ENCODE results near the gene PDYN. TPM values are rescaled to one million over a fixed set of nuclear protein-coding genes. Genes with fewer than 3 reads are reported as not detected.
"Not testable (repeated sequence)": the region's sequence is repeated elsewhere in the genome, so short reads cannot be mapped to it uniquely, and the experiment has no call there.

PDYN gene
- total RNA-seq = not detected in 3 replicates

GRCh38 chr20:1993986-1994385 is at the start of gene PDYN:
Gene PDYN (minus strand): TSS chr20:1994058. CDS start chr20:1983084, 10,974 bp downstream.
- Mint-ChIP-seq H3K4me1 (no peaks in the 10 kb centered on the region), H3K4me3 (no peak within 1 kb of the TSS), H3K9me3 (no peaks in the 10 kb centered on the region), H3K36me3 (no peaks in the 10 kb centered on the region), H3K27ac (no peak within 1 kb of the TSS), H3K27me3 (ENCODE audit: low read depth) (peaks cover 92% of the 10 kb centered on the region)
- TF ChIP-seq CTCF (IDR thresholded peaks at IDR 0.05; ENCODE audit: unreplicated experiment) = no peak
- no peak for DNase-seq (ENCODE audit: low spot score in 2 of 2, unreplicated experiment in 2 of 2)

- Mint-ChIP-seq H3K4me1 (no peaks in the 10 kb centered on the region), H3K27ac (no peak overlapping the region), H3K27me3 (ENCODE audit: low read depth) (peaks cover 63% of the 10 kb centered on the region), H3K36me3 (no peaks in the 10 kb centered on the region), H3K9me3 (no peaks in the 10 kb centered on the region), H3K4me3 (no peak overlapping the region)
- DNase-seq (ENCODE audit: low spot score in 2 of 2, unreplicated experiment in 2 of 2) = no peak
- no peak for TF ChIP-seq CTCF (IDR thresholded peaks at IDR 0.05; ENCODE audit: unreplicated experiment)
Observed at GRCh38 chr20:2042400-2042799, 48.5 kb upstream of the PDYN start.

- Mint-ChIP-seq H3K27me3 (ENCODE audit: low read depth) (peaks cover 64% of the 10 kb centered on the region), H3K9me3 (no peaks in the 10 kb centered on the region)
- no peak for DNase-seq (ENCODE audit: low spot score in 2 of 2, unreplicated experiment in 2 of 2)
Observed at GRCh38 chr20:2038161-2038560, 44.3 kb upstream of the PDYN start.

GRCh38 chr20:2037296-2037914 is 43.5 kb upstream of the PDYN start:
- peaks cover 65% of the 10 kb centered on the region for H3K27me3 Mint-ChIP-seq (ENCODE audit: low read depth)
- no peaks in the 10 kb centered on the region for H3K4me1 Mint-ChIP-seq
- no peaks in the 10 kb centered on the region for H3K9me3 Mint-ChIP-seq
- TF ChIP-seq CTCF (IDR thresholded peaks at IDR 0.05; ENCODE audit: unreplicated experiment) = no peak
- no peak for DNase-seq (ENCODE audit: low spot score in 2 of 2, unreplicated experiment in 2 of 2)
- H3K36me3 Mint-ChIP-seq = no peaks in the 10 kb centered on the region
- H3K4me3 Mint-ChIP-seq = no peak overlapping the region
- no peak overlapping the region for H3K27ac Mint-ChIP-seq

More at GRCh38 chr20:2038161-2038560, 44.3 kb upstream of the PDYN start:
- Mint-ChIP-seq H3K4me3 (no peak overlapping the region), H3K27ac (no peak overlapping the region), H3K4me1 (no peaks in the 10 kb centered on the region), H3K36me3 (no peaks in the 10 kb centered on the region)
- no peak for TF ChIP-seq CTCF (IDR thresholded peaks at IDR 0.05; ENCODE audit: unreplicated experiment)

- not testable (repeated sequence) for H3K4me1 Mint-ChIP-seq
Observed at GRCh38 chr20:2036357-2036756, 42.5 kb upstream of the PDYN start.

GRCh38 chr20:2032168-2032567 is 38.3 kb upstream of the PDYN start:
- no peak overlapping the region for H3K4me3 Mint-ChIP-seq
- no peaks in the 10 kb centered on the region for H3K4me1 Mint-ChIP-seq
- no peaks in the 10 kb centered on the region for H3K9me3 Mint-ChIP-seq
- H3K27me3 Mint-ChIP-seq (ENCODE audit: low read depth) = peaks cover 62% of the 10 kb centered on the region
- TF ChIP-seq CTCF (IDR thresholded peaks at IDR 0.05; ENCODE audit: unreplicated experiment) = no peak
- no peak for DNase-seq (ENCODE audit: low spot score in 2 of 2, unreplicated experiment in 2 of 2)
- H3K36me3 Mint-ChIP-seq = no peaks in the 10 kb centered on the region
- no peak overlapping the region for H3K27ac Mint-ChIP-seq

More at GRCh38 chr20:2036357-2036756, 42.5 kb upstream of the PDYN start:
- H3K9me3 Mint-ChIP-seq; DNase-seq (ENCODE audit: low spot score in 2 of 2, unreplicated experiment in 2 of 2); H3K4me3 Mint-ChIP-seq; H3K36me3 Mint-ChIP-seq; H3K27ac Mint-ChIP-seq: not testable (repeated sequence)
- H3K27me3 Mint-ChIP-seq (ENCODE audit: low read depth) = peaks cover 64% of the 10 kb centered on the region
